HG02884 (cell line): ENCODE results near the gene PACS1.

Experiments used
- ATAC-seq: cut with Tn5 transposase; IDR thresholded peaks from one replicate; pipeline ENCODE4 v1.9.1; 2021; ENCODE audit warnings: mild to moderate bottlenecking, moderate library complexity; ENCODE audit not compliant: unreplicated experiment

The PACS1 gene

DNA sequence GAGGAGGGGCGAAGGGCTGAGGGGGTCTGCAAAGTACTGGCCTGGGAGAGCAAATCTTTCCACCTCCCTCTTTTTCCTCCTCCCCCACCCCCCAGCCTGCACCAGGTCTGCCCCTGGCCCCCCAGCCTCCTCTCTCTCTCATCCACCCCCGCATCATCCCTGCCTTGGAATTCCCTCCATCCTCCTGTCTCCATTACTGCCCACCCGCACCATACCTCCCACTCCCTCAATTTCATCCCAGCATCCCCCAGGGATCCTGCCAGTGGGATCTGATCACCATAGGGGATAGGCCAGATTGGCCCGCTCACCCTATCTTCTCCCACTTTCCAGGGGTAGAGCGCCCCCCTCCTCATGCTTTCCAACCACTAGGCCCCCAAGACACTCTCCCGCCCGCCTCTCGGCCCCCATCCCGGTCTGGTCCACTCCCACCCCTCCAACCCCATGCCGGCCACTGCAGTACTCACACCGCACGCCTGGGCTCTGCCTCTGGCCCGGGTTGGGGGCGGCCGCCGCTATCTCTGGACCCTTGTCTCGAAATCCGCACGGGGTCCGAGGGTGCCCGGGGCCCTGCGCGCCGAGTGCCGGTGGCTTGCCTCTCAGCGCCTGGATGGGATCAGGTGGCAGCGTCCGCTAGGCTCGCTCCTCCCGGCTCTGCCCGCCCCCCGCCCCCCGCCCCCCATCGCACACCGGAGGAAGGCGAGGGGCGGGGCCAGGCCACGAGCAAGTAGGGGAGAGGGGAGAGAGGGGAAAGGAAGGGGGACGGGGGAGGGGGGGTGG is 21.3 kb upstream of the PACS1 start, which contains the start of gene GAL3ST3:
Gene GAL3ST3, minus strand, starts transcription at position 615 of the 777 bp plus-strand sequence. CDS start 3,746 bp downstream, outside the sequence.
- no peak for ATAC-seq

DNA sequence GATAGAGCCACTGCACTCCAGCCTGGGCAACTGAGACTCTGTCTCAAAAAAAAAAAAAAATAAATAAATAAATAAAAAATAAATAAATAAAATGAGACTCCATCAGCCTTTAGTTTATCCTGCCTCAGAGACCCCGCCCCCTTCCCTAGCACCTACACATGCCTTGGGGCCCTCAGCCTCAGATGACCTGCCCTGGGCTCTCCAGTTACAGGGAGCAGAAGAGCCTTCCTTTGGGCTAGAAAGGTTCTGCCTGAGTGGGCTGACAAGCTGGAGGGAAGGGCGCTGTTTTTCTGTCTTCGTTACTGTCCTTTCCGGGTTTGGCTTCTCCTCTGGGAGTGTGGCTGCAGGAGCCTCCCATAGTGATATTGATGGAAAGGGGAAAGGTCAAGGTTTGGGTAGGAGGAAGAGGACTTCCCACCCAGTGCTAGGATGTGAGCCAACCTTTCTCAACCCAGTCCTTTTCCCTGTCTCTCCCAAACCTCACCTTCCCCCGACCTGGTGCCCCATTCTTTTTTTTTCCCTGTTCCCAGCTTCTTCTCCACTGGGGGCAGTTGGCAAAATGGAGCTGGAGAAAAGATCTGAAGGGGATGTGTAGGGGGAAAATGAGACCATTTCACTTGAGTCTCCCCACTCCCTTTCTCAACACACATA is 19.4 kb upstream of the PACS1 start:
- no peak for ATAC-seq

DNA sequence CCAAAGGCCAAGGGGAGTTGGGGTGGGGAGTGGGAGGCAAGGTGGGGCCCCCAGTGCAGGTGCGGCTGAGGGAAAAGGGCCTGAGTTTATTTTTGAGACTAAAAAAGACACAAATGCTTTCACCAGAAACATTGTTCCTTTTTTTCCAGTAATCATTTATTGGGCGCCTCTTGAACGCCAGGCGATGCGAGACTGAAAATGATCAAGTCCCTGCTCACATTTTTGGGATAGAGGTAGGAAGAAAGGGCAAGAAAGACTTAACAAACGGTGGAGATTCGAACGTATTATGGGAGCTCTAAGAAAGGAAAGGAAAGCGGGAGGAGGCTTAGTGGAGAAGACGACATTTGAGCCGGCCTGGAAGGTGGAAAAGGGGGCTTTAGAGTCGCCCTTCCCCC is 18.7 kb upstream of the PACS1 start:
- no peak for ATAC-seq

DNA sequence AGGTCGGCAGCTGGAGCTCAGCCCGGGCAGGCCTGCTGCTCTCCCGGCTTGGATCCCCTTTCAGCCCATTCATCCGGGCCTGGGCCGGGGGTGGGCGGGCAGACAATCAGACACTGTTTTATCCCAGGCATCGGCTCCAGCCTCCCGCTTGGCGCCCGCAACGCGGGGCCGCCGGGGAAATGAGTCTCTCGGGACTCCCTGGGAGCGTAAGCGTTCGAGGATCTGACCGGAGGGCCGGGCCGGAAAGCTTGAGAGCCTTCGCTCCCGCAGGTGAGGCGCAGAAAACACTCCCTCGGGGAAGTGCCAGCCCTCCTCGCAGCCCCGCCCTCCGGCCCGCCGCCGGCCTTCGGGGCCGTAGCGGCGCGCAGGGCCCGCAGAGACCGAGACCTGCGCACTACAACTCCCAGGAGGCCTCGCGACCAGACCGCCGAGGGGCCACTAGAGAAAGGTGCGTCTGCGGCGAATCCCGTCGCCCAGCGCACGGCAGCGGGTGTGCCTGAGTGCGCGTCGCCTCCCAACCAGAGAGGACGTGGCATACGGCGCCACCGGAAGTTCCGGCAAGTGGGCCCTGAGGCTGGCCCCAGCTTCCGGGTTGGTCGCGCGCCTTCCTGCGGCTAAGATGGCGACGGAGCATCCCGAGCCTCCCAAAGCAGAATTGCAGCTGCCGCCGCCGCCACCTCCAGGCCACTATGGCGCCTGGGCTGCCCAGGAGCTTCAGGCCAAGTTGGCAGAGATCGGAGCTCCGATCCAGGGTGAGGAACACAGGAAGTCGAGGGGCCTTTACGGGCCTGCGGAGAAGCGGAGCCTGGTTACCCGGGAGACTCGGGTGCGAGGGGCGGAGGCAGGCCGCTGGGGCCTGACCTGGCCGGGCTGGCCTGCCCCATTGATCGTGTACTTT is 18.1 kb upstream of the PACS1 start, which contains the start of gene SF3B2:
Gene SF3B2, plus strand, starts transcription at position 599 of the 898 bp plus-strand sequence. Its CDS starts 21 bp downstream, at position 620.
- ATAC-seq, result peak; percentile 93

DNA sequence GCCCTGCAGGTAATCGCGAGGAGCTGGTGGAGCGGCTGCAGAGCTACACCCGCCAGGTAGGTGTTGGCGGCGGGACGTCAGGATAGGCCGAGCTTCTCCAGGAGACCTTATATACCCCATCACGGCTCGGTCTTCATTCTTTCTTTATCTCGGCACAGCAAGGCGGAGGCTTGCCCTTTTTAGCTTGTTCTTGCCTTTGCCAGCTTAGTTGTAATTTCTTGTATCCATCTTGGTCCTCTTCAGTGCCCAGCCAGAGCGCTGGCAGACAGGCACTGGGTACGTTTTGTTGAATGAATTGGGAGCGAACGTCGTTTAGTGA is 17.4 kb upstream of the PACS1 start:
- no peak for ATAC-seq

DNA sequence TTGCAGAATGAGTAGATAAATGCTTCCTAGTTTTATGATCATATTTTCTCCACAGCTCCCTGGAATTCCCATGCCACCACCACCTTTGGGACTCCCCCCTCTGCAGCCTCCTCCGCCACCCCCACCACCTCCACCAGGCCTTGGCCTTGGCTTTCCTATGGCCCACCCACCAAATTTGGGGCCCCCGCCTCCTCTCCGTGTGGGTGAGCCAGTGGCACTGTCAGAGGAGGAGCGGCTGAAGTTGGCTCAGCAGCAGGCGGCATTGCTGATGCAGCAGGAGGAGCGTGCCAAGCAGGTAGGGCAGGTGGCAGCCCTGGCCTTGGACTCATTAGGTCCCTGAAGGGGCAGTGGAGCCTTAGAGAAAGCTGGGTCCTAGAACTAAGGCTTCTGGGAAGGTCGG is 15.1 kb upstream of the PACS1 start:
- ATAC-seq, result no peak

DNA sequence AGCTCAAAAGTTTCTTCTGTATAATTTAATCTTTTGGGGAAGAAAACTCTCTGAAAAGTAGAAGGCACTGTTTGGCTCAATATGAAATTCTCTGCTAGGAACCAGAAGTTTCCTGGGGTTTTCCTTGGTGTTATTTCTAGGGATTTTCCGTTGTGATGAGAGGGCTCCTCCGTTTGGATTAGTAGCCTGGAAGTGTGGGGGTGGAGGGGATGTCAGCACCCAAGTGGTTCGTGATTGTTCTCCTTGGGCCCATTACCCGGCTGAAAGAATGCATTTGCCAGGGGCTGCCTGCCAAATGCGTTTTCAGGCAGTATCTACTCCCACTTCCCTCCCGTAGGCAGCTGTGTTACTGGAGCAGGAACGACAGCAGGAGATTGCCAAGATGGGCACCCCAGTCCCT is 13.6 kb upstream of the PACS1 start:
- ATAC-seq, result no peak

DNA sequence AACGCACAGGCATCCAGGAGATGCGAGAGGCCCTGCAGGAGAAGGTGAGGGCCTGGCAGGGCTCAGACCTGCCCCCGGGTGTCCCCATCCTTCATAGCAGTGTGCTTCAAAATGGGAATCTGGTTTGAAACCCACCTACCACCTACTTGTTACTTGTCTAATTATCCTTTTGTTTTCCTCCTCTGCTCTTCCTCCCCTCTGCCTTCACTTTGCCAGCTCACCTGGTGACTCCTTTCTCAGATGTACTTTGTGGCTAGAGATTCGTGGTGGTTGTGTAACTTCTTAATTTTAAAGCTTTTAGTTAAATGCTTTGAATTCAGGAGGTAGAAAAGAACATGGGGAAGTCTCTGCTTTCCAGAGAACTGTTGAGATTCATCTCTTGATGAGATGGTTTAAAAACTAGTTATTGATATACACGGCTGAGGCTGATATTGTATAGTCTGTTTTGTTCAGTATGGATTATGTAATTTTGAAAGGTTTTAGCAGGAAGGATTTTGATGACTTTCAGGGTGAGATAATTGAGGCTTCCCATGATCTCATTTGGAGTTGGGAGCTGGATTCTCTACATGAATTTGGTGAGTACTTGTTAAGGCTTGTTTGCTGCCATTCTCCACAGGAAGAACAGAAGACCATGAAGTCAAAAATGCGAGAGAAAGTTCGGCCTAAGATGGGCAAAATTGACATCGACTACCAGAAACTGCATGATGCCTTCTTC is 9.9 kb upstream of the PACS1 start:
- no peak for ATAC-seq

DNA sequence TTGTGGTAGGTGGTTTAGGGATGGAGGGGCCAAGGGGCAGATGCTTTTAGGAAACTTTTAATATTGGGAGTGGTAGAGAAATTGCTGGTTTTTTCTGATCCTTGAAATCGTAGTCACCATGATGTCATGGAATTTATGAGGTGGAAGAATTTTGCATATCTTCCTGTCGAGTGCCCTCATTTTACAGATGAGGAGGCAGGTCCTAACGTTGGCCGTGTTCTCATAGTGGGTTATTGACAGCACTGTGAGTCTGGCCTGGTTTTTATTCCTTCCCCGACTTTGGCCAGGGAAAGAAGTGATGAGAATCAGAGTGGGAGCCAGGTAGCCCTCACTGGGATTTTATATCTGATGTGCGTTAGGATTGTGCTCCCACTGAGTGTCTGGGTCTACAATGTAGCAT is 8.8 kb upstream of the PACS1 start:
- no peak for ATAC-seq

DNA sequence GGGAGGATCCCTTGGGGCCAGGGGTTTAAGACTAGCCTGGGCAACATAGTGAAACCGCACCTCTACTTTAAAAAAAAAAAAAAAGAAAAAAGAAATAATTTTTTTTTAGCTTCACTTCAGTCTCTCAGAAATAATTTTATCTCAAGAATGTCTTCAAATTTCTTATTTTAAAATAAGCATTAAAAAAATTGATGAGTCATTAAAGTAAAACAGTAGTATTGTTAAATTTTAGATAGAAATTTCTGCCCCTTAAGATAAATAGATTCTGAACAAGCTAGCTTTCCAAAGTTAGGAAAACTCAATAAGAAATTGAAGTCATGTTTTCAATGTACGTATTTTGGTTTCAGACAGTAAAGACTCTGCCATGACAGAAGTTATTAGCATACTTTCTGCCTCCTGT is 7.7 kb upstream of the PACS1 start:
- no peak for ATAC-seq

DNA sequence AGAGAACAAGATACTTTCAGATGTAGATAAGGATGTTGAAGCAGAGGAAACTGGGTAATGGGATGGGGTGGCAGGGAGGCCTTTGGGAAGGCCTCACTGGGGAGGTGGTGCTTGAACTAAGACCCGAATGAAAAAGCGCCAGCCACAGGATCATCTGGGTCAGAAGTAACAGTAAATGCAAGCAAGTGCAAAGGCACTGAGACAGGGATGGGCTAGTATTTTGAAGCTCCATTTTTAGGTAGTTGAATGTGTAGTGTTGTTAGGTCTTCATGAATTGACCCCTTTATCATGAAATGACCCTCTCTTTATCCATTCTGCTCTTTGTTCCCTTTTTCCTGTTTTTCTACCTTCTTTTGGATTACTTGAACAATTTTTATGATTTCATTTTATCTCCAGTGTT is 6.2 kb upstream of the PACS1 start:
- ATAC-seq, result no peak

DNA sequence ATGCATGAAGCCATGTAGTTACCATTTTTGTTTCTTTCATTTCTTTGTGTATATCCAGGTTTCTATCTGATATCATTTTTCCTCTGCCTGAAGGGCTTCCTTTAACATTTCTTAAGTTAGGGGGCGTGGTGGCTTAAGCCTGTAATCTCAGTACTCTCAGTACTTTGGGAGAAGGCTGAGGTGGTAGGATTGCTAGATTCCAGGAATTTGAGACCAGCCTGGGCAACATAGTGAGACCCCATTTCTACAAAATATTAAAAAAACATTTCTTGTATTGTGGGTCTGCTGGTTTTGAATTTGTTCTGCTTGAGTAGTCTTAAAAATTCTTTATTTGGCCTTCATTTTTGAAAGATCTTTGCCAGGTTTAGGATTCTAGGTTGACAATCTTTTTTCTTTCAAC is 5.5 kb upstream of the PACS1 start:
- ATAC-seq, result no peak

DNA sequence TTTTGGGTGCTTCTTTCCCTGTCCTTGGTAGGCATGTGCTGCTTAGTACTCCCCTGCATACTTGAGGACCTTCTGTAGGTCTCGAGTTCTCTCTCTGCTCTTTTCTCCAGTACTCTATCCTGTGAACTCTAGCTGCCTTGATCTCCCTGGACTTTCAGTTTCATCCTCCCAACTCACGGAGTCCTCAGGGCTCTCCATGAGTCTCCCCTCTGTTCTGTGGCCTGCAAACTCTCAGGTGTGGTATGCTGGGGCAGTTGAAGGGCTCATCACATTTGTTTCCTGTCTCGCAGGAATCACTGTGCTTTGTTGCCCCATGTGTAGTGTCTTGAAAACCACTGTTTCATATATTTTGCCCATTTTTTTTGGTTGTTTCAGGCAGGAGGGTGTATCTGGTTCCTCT is 3.3 kb upstream of the PACS1 start:
- no peak for ATAC-seq

DNA sequence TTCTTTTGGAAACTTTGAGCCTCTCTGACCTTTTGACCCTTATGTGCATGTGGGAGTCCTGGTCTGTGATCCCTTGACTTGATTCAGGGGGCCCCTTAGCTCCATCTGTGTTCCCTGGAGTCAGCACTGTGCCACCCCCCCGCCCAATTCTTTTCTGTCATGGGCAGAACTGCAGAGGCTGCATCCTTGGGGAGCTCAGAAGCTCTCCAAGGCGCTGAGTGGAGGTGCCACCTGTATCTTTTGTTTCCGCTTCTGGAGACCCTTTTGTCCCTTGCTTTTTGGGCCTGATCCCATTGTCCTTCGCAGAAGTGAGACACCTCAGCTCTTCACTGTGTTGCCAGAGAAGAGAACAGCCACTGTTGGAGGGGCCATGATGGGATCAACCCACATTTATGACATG is 2.4 kb upstream of the PACS1 start:
- no peak for ATAC-seq

DNA sequence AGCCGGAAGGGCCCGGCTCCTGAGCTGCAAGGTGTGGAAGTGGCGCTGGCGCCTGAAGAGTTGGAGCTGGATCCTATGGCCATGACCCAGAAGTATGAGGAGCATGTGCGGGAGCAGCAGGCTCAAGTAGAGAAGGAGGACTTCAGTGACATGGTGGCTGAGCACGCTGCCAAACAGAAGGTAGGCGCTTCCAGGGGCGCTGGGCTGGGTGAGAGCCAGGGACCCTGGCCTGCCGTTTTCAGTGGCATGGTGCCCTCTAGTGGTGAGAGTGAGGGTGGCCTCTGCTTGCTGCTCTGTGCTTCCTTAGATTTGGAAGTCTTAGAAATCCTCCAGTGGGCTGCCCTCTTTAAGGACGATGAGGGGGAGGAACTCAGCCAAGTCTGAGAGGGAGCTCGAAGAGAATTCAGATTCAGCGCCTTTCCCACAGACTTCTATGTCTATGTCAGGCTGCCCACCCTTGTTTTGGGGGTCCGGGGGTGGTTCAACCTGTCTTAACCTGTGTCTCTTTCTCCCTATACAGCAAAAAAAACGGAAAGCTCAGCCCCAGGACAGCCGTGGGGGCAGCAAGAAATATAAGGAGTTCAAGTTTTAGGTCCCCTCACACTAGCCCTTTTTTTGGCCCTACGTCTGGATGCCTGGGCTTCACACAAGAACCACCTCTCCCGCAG is 1.8 kb upstream of the PACS1 start:
- ATAC-seq, result no peak

DNA sequence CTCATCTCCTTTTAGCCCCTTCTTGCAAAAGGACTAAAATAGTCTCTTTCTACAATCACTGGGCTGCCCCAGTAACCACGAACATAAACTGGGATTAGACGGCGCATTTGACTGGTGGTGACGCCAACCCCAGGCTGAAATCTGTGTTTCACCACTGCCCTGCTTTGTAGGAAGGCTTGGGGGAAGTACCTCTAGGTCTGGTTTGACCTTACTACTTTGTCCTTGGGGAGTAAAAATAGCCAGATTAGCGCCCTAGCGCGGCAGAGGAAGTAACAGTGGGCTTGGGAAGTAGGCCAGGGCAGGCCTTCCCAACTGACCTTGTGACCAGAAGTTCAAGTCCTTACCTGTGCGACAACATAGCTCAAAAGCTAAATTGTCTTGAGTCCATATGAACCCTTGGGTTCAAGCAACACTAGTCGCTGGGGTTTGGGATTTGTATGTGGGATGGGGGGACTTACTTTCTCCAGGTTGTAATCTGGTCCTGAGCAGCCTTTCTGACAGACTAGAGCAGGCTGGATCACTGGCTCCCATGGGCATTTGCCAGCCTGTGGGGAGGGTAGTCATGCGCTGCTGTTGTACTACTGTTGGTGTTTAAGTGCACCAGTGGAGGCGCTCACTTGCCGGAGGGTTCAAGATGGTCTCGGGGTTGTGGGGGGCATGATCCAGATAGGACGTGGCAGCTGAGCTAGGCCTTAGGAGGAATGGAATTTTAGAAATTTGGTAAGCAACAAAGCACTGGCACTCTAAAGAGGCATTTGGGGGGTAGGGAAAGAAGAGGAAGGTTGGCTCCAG is 953 bp upstream of the PACS1 start:
- ATAC-seq, result no peak

DNA sequence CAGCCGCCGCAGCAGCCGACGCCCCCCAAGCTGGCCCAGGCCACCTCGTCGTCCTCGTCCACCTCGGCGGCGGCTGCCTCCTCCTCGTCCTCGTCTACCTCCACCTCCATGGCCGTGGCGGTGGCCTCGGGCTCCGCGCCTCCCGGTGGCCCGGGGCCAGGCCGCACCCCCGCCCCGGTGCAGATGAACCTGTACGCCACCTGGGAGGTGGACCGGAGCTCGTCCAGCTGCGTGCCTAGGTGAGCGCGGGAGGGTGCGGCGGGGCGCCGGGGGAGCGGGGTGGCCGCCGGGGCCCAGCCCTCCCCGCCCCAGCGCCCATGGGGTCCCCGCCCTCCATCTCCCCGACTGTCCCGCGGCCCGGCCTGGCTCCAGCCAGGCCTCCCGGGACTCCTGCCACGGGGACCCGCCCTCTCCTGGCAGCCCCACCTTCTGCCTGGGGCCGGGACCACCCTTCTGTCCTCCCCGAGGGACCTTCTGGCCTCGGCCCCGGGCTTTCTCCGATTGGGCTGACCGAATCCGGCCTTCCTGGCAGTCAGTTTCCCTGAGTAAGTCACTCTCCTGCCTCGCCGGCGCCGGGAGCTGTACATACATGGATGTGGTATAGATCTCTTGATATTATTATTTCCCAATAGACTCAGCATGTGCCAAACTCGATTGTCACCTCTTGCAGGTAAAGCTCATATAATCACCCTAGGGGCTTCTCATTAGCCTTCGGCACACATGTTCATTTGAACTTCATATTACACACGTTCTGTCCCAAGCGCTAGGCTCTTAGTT is 720 bp downstream of the PACS1 start:
- no peak for ATAC-seq

DNA sequence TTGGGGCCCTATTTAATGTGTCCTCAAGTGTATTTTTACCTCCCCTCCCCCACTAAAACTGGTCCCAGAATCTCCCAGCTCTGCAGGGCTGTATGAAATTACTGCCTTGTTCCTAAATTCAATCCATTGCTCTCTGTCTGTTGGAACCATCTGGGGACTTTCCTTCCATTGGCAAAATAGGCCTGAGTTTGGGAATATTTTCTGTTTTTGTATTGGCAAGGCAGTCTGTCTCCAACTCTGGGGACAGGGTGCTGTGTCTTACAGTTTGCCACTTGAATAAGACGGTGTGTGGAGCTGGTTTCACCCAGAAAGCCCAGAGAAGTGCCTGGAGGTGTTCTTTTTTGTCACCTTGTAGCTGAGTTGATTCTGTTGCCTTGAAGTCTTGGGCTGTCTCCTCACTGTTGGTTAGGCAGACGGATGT is 1.3 kb downstream of the PACS1 start:
- ATAC-seq, result no peak

DNA sequence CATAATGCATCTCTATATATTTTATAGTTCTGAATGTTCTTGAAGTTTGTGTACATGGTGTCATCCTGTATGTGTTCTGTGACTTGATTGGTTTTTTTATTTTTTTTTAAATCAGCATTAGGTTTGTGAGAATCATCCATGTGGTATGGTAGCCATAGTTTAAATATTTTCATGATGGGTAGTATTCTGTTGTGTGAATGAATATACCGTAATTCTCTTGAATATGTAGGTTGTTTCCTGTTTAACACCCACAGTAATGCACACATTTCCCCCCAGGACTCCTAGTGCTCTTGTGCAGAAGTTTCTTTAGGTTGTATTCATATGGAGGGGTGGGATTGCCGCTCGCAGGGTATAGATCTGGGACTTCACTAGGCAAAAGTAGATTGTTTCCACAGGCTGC is 2.0 kb downstream of the PACS1 start:
- no peak for ATAC-seq
